HTR-8/SVneo (cell line): ENCODE measurements around the gene SPACA4.

ENCODE experiments used
- DNase-seq: peaks from one replicate; pipeline ENCODE4 v3.0.0; 2011; ENCODE audit warnings: low spot score, mixed read lengths; ENCODE audit not compliant: insufficient read length
- FAIRE-seq: peaks from 2 replicates; lab custom pipeline; 2011; peaks lifted over from hg19 to GRCh38; lab: Jason Lieb, UNC

The SPACA4 gene

DNA sequence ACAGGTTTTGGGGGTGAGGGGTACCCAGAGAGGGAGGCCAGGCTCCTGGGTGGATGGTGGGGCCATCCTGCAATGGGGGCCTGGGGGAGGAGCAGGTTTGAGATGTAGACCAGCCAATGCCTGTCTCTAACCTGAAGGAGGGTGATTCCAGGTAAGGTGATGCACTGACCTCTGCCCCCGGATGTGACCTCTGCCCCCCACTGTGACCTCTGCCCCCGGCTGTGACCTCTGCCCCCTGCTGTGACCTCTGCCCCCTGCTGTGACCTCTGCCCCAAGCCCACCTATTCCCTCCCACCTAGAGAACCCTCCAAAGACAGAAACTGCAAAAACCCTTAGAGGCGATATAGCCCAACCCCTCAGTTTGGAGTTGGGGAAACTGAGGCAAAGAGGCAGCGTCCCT, 10.3 kb upstream of the SPACA4 start:
- FAIRE-seq (no peak), DNase-seq (no peak)

DNA sequence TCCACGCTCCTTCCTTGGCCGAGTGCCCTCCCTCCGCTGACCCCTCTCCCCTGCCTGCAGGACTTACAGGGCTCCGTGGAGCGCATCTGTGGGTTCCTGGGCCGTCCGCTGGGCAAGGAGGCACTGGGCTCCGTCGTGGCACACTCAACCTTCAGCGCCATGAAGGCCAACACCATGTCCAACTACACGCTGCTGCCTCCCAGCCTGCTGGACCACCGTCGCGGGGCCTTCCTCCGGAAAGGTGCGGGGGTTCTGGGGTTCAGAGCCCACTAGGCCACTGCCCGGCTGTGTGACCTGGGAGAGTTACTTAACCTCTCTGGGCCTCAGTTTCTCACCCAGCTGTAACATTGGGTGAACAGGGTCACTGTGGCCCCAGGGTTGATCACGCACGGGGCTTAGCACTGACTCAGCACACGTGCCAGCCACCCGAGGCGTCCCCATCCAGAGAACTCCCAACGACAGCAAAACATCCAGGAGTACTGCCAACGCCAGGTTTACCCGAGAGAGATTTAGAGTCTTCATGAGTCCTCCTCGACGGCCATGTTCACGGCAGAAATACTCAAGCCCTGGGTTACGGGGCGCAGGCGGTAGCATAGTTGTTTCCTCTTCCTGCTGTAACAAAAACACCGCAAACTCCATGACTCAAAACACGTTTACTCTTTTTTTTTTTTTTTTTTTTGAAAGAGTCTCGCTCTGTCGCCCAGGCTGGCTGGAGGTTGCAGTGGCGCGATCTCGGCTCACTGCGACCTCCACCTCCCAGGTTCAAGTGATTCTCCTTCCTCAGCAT, 9.7 kb upstream of the SPACA4 start:
- FAIRE-seq: peak; percentile 40
- DNase-seq: no peak

DNA sequence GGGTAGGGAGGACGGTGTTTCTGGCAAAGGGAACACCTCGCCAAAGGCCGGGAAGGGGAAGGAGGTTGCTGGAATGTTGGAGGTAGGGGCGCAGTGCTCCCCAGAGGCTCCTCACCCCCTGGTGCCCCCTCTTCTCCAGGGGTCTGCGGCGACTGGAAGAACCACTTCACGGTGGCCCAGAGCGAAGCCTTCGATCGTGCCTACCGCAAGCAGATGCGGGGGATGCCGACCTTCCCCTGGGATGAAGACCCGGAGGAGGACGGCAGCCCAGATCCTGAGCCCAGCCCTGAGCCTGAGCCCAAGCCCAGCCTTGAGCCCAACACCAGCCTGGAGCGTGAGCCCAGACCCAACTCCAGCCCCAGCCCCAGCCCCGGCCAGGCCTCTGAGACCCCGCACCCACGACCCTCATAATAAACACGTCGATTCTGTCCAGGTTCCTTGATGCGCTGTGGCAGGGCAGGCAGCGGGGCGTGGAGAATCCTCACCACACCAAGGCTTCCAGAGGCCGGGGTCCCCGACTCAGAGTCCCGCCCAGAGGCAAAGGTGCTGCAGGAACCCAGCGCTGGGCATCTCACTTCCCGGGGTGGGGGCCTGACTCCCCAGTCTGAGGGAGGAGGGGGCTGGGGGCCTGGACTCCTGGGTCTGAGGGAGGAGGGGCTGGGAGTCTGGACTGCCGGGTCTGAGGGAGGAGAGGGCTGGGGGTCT, 7.4 kb upstream of the SPACA4 start:
- FAIRE-seq (no peak), DNase-seq (no peak)

DNA sequence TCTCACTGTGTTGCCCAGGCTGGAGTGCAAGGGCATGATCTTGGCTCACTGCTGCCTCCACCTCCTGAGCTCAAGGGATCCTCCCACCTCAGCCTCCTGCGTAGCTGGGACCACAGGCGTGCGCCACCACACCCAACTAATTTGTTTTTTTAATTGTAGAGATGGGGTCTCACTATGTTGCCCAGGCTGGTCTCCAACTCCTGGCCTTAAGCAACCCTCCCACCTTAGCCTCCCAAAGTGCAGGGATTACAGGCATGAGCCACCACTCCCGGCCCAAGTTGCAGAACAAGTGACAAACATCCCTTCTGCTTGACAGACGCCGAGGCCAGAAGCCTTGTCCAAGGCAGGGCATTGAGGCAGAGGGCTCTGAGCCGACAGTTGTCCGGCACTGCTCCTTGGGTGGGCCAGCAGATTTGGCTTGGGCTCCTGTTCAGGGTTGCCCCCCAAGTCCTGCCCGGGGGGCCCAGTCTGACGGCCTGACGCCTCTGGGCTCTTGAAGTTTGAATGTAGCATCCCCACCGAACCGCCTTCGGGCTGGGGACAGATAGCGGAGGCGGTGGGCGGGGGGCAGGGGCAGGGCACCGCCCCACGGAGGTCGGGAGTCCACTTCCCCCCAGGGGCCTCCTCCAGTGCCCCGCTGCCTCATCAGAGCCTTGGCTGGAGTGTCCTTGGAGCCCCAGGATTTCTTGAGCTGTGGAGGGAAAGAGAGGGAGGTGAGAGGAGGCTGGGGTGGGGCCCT, 5.7 kb upstream of the SPACA4 start:
- FAIRE-seq: no peak
- DNase-seq: no peak

GRCh38 chr19:48603001-48603400, 3.5 kb upstream of the SPACA4 start:
- FAIRE-seq: no peak
- no peak for DNase-seq

DNA sequence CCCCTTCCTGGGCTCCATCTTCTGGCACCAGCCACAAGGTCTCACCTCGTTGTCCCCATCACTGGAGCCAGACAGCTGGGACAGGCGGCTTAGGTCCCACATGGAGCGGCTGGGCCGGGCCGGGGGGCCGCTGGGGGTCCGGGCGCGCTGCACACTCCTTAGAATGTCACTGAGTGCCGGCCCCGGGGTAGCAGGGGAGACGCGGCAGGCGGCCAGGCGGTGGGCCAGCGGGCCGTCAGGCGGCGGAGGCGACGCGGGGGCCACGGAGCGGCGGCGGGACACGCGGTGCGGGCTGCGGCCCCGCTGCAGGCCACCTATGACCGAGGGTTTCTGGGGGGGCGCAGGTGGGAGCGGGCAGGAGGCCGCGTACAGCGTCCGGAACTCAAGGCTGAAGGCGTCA, 3.1 kb upstream of the SPACA4 start:
- DNase-seq (no peak), FAIRE-seq (no peak)

GRCh38 chr19:48603850-48604249, 2.7 kb upstream of the SPACA4 start:
- no peak for DNase-seq
- no peak for FAIRE-seq

DNA sequence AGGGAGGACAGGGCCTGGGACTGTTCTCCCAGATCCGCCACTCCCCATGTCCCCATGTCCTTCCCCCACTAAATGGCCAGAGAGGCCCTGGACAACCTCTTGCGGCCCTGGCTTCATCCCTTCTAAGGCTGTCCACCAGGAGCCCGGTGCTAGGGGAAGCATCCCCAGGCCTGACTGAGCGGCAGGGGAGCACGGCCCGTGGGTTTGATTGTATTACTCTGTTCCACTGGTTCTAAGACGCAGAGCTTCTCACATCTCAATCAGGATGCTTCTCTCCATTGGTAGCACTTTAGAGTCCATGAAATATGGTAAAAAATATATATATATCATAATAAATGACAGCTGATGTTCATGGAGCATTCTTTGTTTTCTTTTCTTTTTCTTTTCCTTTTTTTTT, 815 bp downstream of the SPACA4 start:
- DNase-seq (no peak), FAIRE-seq (no peak)

- peak; percentile 81 for DNase-seq
- FAIRE-seq: no peak
Observed at GRCh38 chr19:48608798-48609263, 2.3 kb downstream of the SPACA4 start.

- FAIRE-seq: no peak
- no peak for DNase-seq
Observed at GRCh38 chr19:48609571-48610108, 3.1 kb downstream of the SPACA4 start.

GRCh38 chr19:48611872-48612271, 5.3 kb downstream of the SPACA4 start:
- FAIRE-seq: no peak
- DNase-seq: no peak

DNA sequence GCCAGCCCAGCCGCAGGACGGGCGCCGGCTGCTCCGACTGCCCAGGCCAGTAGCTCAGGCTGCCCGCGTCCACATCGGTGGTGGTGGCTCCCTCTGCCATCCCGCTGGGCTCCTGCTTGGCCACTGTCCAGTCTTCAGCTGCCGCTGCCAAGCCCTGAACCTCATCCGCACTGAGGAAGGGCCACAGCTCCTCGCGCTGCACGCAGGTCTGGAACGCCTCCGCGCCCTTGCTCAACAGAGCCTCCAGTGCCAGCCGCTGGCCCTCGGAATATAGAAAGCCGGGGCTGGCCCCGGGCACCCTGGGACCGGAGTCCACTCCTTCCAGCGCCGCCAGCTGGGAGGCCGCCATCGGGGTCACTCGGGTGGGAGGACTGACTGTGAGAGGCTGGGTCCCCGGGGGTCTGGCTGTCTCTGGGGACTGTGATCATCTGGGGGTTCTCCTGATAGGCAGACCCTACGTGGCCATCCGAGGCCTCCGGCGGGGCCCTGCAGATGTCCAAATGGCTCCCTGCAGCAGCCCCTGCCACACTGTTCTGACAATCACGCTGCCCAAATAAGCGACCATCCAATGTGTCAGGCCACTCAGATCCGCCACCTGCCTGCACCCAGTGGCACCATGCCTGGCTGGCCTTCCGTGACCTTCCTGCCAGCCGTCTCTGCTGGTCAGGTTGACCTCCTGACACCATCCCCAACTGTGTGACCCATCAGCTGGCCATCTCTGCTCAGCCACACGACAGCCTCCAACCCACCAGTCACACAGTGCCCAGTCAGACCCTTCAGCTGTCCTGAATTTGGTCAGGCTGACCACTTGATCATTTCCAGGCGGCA, 6.7 kb downstream of the SPACA4 start:
- DNase-seq (no peak), FAIRE-seq (no peak)

DNA sequence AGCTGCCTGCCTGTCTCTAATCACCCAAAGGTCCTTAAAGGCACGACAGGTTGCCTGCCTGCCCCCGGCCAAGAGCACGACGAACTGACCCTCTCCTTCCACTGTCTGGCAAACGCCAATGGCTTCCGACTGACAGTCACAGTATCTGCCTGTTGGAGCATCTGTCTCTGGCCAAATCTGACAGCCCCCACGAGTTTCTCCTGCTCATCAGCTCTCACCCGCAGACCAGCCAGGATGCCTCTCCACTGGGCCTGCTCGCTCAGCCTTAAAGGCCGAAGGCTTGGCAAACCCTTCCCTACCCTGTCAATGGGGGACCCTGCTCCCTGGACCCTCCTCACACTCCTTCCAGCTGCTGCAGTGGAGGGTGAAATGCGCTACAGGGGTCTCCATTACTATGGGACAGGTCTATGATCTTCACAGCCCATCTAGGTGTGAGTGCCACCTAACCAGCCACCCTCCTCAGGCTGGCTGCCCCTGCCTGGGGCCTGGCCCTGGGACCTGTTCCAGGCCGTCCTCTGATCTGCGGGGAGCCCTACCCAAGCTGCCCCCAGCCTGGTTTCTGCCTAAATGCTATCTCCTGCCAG, 7.4 kb downstream of the SPACA4 start:
- FAIRE-seq: no peak
- DNase-seq: no peak

GRCh38 chr19:48614436-48615230, 8.1 kb downstream of the SPACA4 start, which contains the start of gene FAM83E:
Gene FAM83E, minus strand, starts transcription at chr19:48615076. Its CDS starts 1,704 bp downstream, at chr19:48613372.
- DNase-seq (no peak), FAIRE-seq (no peak)

DNA sequence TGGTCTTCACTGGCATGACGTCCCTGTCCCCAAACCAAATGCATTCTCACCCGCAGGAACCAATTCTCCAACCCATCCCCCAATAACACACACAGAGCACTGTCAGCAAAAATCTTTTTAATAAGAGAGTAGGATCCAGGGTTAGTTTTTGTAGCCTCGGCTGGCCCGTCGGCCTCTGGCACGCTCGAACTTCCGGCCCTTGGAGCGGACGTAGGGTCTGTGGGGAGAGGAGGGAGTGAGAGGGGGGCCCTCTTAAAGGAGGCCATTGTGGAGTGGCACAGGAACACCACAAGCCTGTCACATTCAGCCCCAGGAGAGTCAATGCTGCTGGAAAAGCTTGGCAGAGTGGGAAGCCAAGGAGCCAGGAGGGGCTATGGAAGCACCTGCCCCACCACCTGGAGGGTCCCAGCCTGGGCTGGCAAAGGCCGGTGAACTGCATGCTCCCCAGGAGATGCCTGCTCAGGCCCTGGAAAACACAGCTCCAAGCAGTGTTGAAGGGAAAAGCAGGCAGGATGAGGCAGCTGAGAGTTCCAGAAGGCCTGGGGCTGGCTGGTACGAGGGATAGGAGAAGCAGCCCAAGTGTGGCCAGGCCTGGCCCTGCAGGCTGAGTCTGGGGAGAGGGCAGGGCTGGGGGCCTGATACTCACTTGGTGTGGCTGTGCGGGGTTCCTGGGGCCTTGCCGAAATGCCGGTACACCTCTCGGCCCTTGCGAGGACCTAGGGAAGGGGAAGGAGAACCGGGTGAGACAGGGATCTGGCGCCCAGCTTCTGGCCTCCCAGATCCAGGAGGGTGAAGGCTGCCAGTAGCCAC, 8.9 kb downstream of the SPACA4 start:
- DNase-seq (no peak), FAIRE-seq (no peak)

GRCh38 chr19:48616041-48616436, 9.5 kb downstream of the SPACA4 start:
- DNase-seq (no peak), FAIRE-seq (no peak)

- DNase-seq (no peak), FAIRE-seq (no peak)
Observed at GRCh38 chr19:48616491-48617056, 10.0 kb downstream of the SPACA4 start.
